Astrocyte of the spinal cord (primary cell): ENCODE results near the gene RAPGEF5.

Source experiments
- DNase-seq: peaks from one replicate; pipeline ENCODE4 v3.0.0; 2011; ENCODE audit warnings: low read depth, low spot score
- H3K4me3 ChIP-seq: 2 replicates; pipeline ENCODE4 v1.5.1; 2011; ENCODE audit warnings: low read depth, mild to moderate bottlenecking, low read length, moderate library complexity
- CTCF ChIP-seq: IDR thresholded peaks from 2 replicates; pipeline ENCODE4 v1.5.1; 2012; ENCODE audit warnings: low read depth, mild to moderate bottlenecking, low read length, inconsistent platforms
- in situ Hi-C: cut with HindIII; loops from 2 replicates; pipeline ENCODE4 v1.10.0; 2017; ENCODE audit warnings: low sequenced_read_pairs

RAPGEF5 gene

DNA sequence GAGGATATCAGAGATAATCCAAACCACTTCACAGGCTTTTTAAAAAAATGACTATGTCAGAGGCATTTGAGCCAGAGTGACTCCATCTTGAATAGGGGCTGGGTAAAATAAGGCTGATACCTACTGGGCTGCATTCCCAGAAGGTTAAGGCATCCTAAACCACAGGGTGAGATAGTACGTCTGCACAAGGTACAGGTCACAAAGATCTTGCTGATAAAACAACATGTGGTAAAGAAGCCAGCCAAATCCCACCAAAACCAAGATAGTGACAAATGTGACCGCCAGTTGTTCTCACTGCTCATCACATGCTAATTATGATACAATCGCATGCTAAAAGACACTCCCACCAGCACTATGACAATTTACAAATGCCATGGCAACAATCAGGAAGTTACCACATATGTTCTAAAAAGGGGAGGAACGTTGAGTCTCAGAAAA lies 177.5 kb downstream of the RAPGEF5 start:
- no peak for DNase-seq
- H3K4me3 ChIP-seq, result no peak overlapping the region
- in situ Hi-C loops, result no loop called here
- no peak for TF ChIP-seq CTCF

GRCh38 chr7:22178735-22179134 lies 178.2 kb downstream of the RAPGEF5 start:
- no peak overlapping the region for H3K4me3 ChIP-seq
- in situ Hi-C loops, result no loop called here
- TF ChIP-seq CTCF, result no peak
- DNase-seq, result no peak

- H3K4me3 ChIP-seq, result no peak overlapping the region
- in situ Hi-C loops, result no loop called here
- TF ChIP-seq CTCF, result no peak
- DNase-seq, result no peak
Observed at GRCh38 chr7:22176791-22177412, 180.1 kb downstream of the RAPGEF5 start.

- in situ Hi-C loops, result no loop called here
- no peak for TF ChIP-seq CTCF
- H3K4me3 ChIP-seq, result no peak overlapping the region
- DNase-seq, result no peak
Observed at GRCh38 chr7:22174574-22174953, 182.4 kb downstream of the RAPGEF5 start.

- in situ Hi-C loops, result no loop called here
- no peak for DNase-seq
- no peak overlapping the region for H3K4me3 ChIP-seq
- TF ChIP-seq CTCF, result no peak
Observed at GRCh38 chr7:22173685-22174573, 183.0 kb downstream of the RAPGEF5 start.

GRCh38 chr7:22168129-22168634 lies 188.8 kb downstream of the RAPGEF5 start:
- H3K4me3 ChIP-seq, result no peak overlapping the region
- in situ Hi-C loops, result no loop called here
- TF ChIP-seq CTCF, result no peak
- no peak for DNase-seq
